Choroid plexus epithelial cell (primary cell): ENCODE results near the gene SMIM24.
"Not testable (repeated sequence)": the region's sequence is repeated elsewhere in the genome, so short reads cannot be mapped to it uniquely, and the experiment has no call there.

Experiments
- DNase-seq: peaks from one replicate; pipeline ENCODE4 v3.0.0-alpha.2; 2010; ENCODE audit warnings: low read depth
- H3K4me3 ChIP-seq: 2 replicates; pipeline ENCODE4 v1.5.1; 2011; ENCODE audit warnings: low read depth, mild to moderate bottlenecking, control low read depth, low read length, moderate library complexity
- TF ChIP-seq, protein P1 (sequence below): conservative IDR thresholded peaks from 2 replicates; pipeline ENCODE4 v1.5.1; 2011; ENCODE audit warnings: low read depth, mild to moderate bottlenecking, control low read depth, inconsistent platforms, low read length, moderate library complexity

Gene SMIM24

DNA sequence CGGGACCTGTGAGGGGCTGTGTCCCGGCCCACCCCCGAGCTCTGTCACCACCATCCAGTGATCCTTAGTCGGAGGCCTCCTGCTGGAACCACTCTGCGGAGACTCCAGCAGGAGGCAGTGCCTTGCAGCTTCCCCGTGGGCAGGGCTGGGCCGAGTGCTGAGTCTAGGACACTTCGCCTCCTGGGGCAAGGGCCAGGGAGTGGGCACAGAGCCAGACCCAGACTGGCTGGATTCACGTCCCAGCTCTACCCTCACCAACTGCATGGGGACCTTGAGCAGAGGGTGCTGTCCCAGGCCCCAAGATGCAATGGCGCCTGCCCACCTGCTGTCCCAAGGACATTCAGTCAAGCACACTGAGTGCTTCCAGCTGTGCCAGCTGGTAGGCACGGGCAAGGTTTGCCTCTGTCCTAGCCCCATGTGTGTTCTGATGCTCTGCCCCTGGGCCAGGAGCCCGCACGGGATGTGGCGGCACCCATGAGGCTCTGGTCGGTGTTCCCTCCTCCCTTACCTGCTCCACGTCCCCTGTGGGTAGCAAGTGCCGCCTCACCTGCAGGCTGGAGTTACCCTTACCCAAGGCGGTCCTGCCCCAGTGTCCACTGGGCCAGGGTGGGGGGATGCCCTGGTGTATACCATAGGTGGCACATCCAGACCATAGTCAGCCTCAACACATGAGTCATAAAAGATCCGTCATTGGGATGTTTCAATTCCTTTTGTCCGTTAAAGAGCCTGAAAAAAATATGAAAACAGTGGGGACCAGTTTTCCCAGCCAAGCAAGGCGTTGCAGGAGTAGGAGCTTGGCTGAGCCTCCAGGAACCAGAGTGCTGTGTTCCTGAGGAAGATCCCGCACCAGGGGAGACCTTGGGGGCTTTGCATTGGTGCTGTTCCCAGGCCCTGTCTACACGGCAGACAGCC, 33.2 kb upstream of the SMIM24 start:
- DNase-seq = no peak
- no peak overlapping the region for H3K4me3 ChIP-seq

DNA sequence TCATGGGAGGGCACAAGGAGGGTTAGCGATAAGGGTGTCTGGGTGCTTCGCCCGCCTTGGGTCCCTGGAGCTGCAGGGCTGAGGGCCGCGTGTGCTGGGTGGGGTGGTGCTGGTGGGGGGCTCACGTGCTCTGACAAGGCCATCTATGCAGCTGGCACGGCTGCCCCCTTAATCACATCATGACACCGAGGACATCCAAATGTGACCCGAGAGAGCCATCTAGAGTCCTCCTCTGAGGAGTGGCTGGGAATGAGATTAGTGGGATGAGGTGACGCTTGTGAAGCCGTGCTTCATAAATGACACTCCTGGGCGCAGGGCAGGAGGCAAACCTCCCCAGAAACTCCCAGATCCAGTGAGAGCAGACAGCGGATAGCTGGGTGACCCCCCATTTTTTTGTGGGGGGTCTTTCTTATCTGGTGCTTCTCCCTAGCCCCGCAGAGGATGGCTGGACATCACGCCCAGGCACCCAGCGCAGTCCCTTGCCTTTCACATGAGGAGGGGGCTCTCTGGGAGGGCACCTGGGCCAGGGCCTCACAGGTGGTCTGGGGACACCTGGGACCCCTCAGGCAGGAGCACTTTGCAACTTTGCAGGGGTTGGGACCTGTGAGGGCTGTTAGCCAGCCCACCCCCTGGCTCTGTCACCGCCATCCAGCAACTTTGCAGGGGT, 32.4 kb upstream of the SMIM24 start:
- TF ChIP-seq, protein P1, sequence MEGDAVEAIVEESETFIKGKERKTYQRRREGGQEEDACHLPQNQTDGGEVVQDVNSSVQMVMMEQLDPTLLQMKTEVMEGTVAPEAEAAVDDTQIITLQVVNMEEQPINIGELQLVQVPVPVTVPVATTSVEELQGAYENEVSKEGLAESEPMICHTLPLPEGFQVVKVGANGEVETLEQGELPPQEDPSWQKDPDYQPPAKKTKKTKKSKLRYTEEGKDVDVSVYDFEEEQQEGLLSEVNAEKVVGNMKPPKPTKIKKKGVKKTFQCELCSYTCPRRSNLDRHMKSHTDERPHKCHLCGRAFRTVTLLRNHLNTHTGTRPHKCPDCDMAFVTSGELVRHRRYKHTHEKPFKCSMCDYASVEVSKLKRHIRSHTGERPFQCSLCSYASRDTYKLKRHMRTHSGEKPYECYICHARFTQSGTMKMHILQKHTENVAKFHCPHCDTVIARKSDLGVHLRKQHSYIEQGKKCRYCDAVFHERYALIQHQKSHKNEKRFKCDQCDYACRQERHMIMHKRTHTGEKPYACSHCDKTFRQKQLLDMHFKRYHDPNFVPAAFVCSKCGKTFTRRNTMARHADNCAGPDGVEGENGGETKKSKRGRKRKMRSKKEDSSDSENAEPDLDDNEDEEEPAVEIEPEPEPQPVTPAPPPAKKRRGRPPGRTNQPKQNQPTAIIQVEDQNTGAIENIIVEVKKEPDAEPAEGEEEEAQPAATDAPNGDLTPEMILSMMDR = no peak
- DNase-seq = no peak
- H3K4me3 ChIP-seq = no peak overlapping the region

More for the DNA sequence above, 33.2 kb upstream of the SMIM24 start:
- TF ChIP-seq, protein P1 = peak; percentile 20

DNA sequence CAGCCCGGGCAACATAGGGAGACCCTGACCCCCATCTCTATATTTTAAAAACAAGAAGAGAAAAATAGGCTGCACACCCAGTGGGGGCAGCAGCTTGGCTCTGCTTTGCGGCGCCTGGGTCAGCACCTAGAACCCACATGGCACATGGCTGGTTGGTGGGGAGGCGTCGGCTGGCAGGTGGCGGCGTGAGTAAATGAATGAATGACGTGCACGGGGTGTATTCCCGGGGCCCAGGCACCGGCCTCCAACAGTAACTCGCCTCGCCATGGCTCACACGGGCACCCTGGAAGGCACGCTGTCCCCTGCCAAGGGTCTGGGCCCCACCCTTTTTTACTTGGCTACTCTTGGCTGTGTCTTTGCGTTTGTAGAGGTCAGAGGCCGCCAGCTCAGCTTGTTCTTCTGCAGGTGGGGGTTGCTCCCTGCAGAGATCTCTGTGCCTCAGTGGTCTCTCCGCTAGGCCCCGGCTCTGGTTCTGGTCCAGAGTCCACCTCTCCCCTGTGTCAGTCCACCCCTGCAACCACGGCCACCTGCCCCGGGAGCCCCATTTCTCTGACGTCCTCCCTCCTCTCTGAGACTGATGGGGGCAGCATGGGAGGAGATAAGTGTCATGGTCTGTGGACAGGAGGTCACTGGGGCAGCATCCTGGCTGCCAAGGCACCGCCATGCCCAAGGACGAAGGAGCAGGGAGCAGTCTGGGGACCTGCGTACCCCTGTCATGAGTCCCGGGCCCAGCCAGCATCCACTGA, 31.4 kb upstream of the SMIM24 start:
- TF ChIP-seq, protein P1 = no peak
- DNase-seq = no peak
- no peak overlapping the region for H3K4me3 ChIP-seq

DNA sequence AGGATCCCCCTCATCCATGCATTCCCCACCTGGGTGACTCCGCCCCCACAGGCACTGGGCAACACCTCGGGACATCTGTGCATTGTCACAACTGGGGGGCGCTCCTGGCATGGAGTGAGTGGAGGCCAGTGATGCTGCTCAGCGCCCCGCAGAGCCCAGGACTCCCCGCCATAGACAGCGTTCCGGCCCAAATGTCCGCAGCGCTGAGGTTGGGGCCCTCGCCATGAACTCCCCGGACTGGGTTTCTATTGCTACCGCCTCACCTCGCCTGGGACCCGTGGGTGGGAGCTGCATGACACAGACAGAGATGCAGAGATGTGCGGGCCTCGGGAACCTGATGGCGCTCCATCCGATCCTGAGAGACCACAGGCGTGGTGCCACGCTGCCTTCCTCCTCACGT, 30.4 kb upstream of the SMIM24 start:
- H3K4me3 ChIP-seq = no peak overlapping the region
- no peak for DNase-seq
- TF ChIP-seq, protein P1 = no peak

DNA sequence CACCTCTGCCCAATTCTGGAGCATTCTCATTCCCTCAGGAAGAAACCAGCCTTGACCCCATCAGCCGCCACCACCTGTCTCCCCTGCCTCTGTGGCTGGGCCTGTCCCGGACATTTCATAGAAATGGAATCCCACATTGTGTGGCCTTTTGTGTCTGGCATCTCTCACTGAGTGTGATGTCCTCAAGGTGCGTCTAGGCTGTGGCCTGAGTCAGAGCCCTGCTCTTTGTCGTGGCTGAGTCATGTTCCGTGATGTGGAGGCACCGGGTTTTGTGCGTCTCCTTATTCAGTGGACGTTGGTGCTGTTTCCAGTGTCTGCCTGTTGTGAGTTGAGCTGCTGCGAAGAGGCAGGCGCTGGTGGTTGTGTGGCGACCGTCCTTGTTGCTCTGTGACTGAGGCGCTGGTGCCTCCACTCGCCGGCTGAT, 29.3 kb upstream of the SMIM24 start:
- TF ChIP-seq, protein P1 = no peak
- DNase-seq = peak; percentile 29
- H3K4me3 ChIP-seq = no peak overlapping the region

DNA sequence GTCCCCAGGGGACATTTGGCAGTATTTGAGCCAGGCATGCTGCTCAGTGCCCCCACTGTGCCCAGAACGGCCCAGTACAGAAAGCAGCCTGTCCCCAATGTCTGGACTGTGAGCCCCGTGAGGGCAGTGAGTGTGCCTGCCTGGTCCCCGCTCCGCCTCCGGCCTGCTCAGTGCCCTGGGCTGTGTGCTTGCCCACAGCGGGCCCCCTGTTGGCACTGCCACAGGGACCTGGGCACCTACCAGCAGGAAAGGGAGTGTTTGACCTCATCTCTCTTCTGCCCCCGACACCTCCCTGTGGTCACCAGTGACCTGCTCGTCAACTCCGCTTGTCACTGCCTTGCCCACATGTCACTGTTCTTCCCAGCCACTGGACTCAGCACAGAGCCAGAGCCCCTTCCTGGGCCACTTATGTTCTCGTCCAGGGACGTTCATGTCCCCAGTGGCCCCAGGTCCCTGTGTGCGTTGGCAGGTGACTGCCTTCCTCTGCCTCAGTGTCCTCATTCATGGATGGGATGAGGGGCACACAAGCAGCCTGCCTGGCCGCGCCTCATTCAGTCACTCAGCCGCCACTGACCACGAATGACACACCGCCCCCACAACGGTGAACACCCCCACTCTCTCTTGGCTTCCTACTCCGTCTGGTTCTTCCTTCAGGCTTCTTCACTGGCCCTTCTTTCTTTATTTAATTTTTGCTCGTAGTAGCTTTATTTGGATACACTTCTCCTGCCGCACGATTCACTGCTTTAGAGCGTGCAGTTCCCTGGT, 28.6 kb upstream of the SMIM24 start:
- no peak for DNase-seq

DNA sequence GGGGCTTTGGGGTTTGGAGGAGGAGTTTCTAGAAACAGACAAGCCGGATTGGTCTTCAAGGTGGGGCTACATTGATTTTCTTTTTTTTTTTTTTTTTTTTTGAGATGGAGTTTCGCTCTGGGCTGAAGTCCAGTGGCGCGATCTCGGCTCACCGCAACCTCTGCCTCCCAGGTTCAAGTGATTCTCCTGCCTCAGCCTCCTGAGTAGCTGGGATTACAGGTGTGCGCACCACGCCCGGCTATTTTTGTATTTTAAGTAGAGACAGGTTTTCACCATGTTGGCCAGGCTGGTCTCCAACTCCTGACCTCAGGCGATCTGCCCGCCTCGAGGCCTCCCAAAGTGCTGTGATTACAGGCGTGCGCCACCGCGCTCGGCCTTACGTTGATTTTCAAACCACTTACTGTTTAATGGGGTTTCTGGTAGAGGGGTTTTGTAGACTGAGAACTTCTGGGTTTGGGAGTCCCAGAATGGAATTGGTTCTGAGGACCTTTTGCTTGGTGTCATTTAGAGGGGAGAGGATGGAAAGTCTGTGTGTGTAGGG, 27.9 kb upstream of the SMIM24 start:
- not testable (repeated sequence) for DNase-seq, H3K4me3 ChIP-seq

More for the DNA sequence above, 28.6 kb upstream of the SMIM24 start:
- no peak overlapping the region for H3K4me3 ChIP-seq
- TF ChIP-seq, protein P1 = no peak
